KMS-11 (cell line): Measurements from ENCODE around the gene AFAP1L2.

Experiments used
- H2AFZ ChIP-seq: fragments of 200-600 bp; sonication (generic); 2 replicates; pipeline ENCODE4 v1.6.1; 2016; ENCODE audit warnings: antibody characterized with exemption, mixed run types, low read depth
- H3K27ac ChIP-seq: fragments of 200-600 bp; sonication (generic); 2 replicates; pipeline ENCODE4 v1.6.1; 2016; ENCODE audit warnings: mild to moderate bottlenecking, mixed run types
- H3K27me3 ChIP-seq: fragments of 200-600 bp; sonication (generic); 2 replicates; pipeline ENCODE4 v1.6.1; 2017; ENCODE audit warnings: mild to moderate bottlenecking, low read depth, mixed run types, moderate library complexity; ENCODE audit not compliant: insufficient read depth
- H3K36me3 ChIP-seq: fragments of 200-600 bp; sonication (generic); 2 replicates; pipeline ENCODE4 v1.6.1; 2017; ENCODE audit warnings: mild to moderate bottlenecking, mixed run types; ENCODE audit not compliant: insufficient read depth
- H3K4me1 ChIP-seq: fragments of 200-600 bp; sonication (generic); 2 replicates; pipeline ENCODE4 v1.6.1; 2016; ENCODE audit warnings: mild to moderate bottlenecking, low read depth, mixed run types; ENCODE audit not compliant: poor library complexity, severe bottlenecking
- H3K4me2 ChIP-seq: fragments of 200-600 bp; sonication (generic); 2 replicates; pipeline ENCODE4 v1.7.0; 2016; ENCODE audit warnings: mild to moderate bottlenecking, mixed run types
- H3K4me3 ChIP-seq: fragments of 200-600 bp; sonication (generic); IDR thresholded peaks from 2 replicates; pipeline ENCODE4 v1.6.1; 2017; ENCODE audit warnings: low read depth, low read length, mixed read lengths; ENCODE audit not compliant: insufficient read depth
- H3K79me2 ChIP-seq: fragments of 200-600 bp; sonication (generic); 2 replicates; pipeline ENCODE4 v1.6.1; 2016; ENCODE audit warnings: low read depth, mixed run types; ENCODE audit not compliant: insufficient read depth
- H3K9ac ChIP-seq: fragments of 200-600 bp; sonication (generic); 2 replicates; pipeline ENCODE4 v1.6.1; 2016; ENCODE audit warnings: mild to moderate bottlenecking, mixed run types
- H4K20me1 ChIP-seq: fragments of 200-600 bp; sonication (generic); 2 replicates; pipeline ENCODE4 v1.6.1; 2016; ENCODE audit warnings: mild to moderate bottlenecking, mixed run types; ENCODE audit not compliant: insufficient read depth
- CTCF ChIP-seq: fragments of 200-600 bp; sonication (generic); conservative IDR thresholded peaks from 2 replicates; pipeline ENCODE4 v1.6.1; 2017; ENCODE audit warnings: low read depth, mild to moderate bottlenecking, antibody characterized with exemption, low read length, moderate library complexity, mixed read lengths

The AFAP1L2 gene

GRCh38 chr10:114273910-114274309 lies 130.4 kb downstream of the AFAP1L2 start:
- no peak for TF ChIP-seq CTCF
- H3K79me2 ChIP-seq, result no peaks in the 10 kb centered on the region
- H3K36me3 ChIP-seq, result no peaks in the 10 kb centered on the region
- H3K4me3 ChIP-seq, result no peak overlapping the region
- H4K20me1 ChIP-seq, result no peaks in the 10 kb centered on the region
- no peak overlapping the region for H2AFZ ChIP-seq
- H3K27ac ChIP-seq, result no peak overlapping the region
- H3K27me3 ChIP-seq, result no peaks in the 10 kb centered on the region
- no peak overlapping the region for H3K9ac ChIP-seq
- no peak overlapping the region for H3K4me2 ChIP-seq
- H3K4me1 ChIP-seq, result no peaks in the 10 kb centered on the region

GRCh38 chr10:114272696-114273095 lies 131.6 kb downstream of the AFAP1L2 start:
- H3K9ac ChIP-seq, result no peak overlapping the region
- H3K36me3 ChIP-seq, result no peaks in the 10 kb centered on the region
- H4K20me1 ChIP-seq, result no peaks in the 10 kb centered on the region
- TF ChIP-seq CTCF, result no peak
- H3K4me3 ChIP-seq, result no peak overlapping the region
- H3K4me2 ChIP-seq, result no peak overlapping the region
- H2AFZ ChIP-seq, result no peak overlapping the region
- H3K27ac ChIP-seq, result no peak overlapping the region
- no peaks in the 10 kb centered on the region for H3K79me2 ChIP-seq
- H3K4me1 ChIP-seq, result no peaks in the 10 kb centered on the region
- no peaks in the 10 kb centered on the region for H3K27me3 ChIP-seq

GRCh38 chr10:114271779-114272167 lies 132.5 kb downstream of the AFAP1L2 start:
- H2AFZ ChIP-seq, result no peak overlapping the region
- H3K4me1 ChIP-seq, result no peaks in the 10 kb centered on the region
- H3K4me2 ChIP-seq, result no peak overlapping the region
- H3K9ac ChIP-seq, result no peak overlapping the region
- H3K27me3 ChIP-seq, result no peaks in the 10 kb centered on the region
- no peak for TF ChIP-seq CTCF
- H3K4me3 ChIP-seq, result no peak overlapping the region
- no peak overlapping the region for H3K27ac ChIP-seq
- H4K20me1 ChIP-seq, result no peaks in the 10 kb centered on the region
- no peaks in the 10 kb centered on the region for H3K79me2 ChIP-seq
- no peaks in the 10 kb centered on the region for H3K36me3 ChIP-seq

GRCh38 chr10:114271075-114271778 lies 133.1 kb downstream of the AFAP1L2 start:
- Histone ChIP-seq H3K4me2 (no peak overlapping the region), H3K27ac (no peak overlapping the region), H4K20me1 (no peaks in the 10 kb centered on the region), H3K27me3 (no peaks in the 10 kb centered on the region), H3K4me1 (no peaks in the 10 kb centered on the region), H3K36me3 (no peaks in the 10 kb centered on the region), H3K4me3 (no peak overlapping the region), H3K79me2 (no peaks in the 10 kb centered on the region), H3K9ac (no peak overlapping the region), H2AFZ (no peak overlapping the region)
- no peak for TF ChIP-seq CTCF
